ENCODE measurements around the gene GLB1L3. TPM values are rescaled to one million over a fixed set of nuclear protein-coding genes. Genes with fewer than 3 reads are reported as not detected.
"Not testable (repeated sequence)": the region's sequence is repeated elsewhere in the genome, so short reads cannot be mapped to it uniquely, and the experiment has no call there.

Gene GLB1L3
- total RNA-seq, 1 donor from 2014 or later = not detected

- no peak for DNase-seq (ENCODE audit: low spot score)
Measured at GRCh38 chr11:134250246-134250645, 25.9 kb upstream of the GLB1L3 start.

- DNase-seq (ENCODE audit: low spot score) = no peak
Measured at GRCh38 chr11:134250675-134251074, 25.5 kb upstream of the GLB1L3 start.

- DNase-seq (ENCODE audit: low spot score) = no peak
Measured at GRCh38 chr11:134252346-134253187, 23.6 kb upstream of the GLB1L3 start.

- DNase-seq (ENCODE audit: low spot score) = peak; percentile 98
Measured at GRCh38 chr11:134253188-134253993, 22.8 kb upstream of the GLB1L3 start, which contains the start of the genes ACAD8 and THYN1. Gene ACAD8 (plus strand): TSS chr11:134253568. CDS start chr11:134253601, 33 bp downstream. Gene THYN1 (minus strand): TSS chr11:134253352. CDS start chr11:134252882, 470 bp downstream.

- no peak for DNase-seq (ENCODE audit: low spot score)
Measured at GRCh38 chr11:134254433-134255183, 21.6 kb upstream of the GLB1L3 start.

- not testable (repeated sequence) for DNase-seq (ENCODE audit: low spot score)
Measured at GRCh38 chr11:134255184-134255561, 21.0 kb upstream of the GLB1L3 start.

GRCh38 chr11:134257101-134257500 lies 19.1 kb upstream of the GLB1L3 start:
- DNase-seq (ENCODE audit: low spot score) = no peak

GRCh38 chr11:134258577-134258976 lies 17.6 kb upstream of the GLB1L3 start:
- DNase-seq (ENCODE audit: low spot score) = no peak

- DNase-seq (ENCODE audit: low spot score) = no peak
Measured at GRCh38 chr11:134260503-134260902, 15.7 kb upstream of the GLB1L3 start.

- no peak for DNase-seq (ENCODE audit: low spot score)
Measured at GRCh38 chr11:134260983-134261382, 15.2 kb upstream of the GLB1L3 start.

GRCh38 chr11:134261626-134262488 lies 14.3 kb upstream of the GLB1L3 start:
- DNase-seq (ENCODE audit: low spot score) = no peak

GRCh38 chr11:134264966-134265764 lies 11.0 kb upstream of the GLB1L3 start:
- no peak for DNase-seq (ENCODE audit: low spot score)

GRCh38 chr11:134266440-134266839 lies 9.7 kb upstream of the GLB1L3 start:
- no peak for DNase-seq (ENCODE audit: low spot score)

GRCh38 chr11:134266841-134267251 lies 9.3 kb upstream of the GLB1L3 start:
- no peak for DNase-seq (ENCODE audit: low spot score)

- no peak for DNase-seq (ENCODE audit: low spot score)
Measured at GRCh38 chr11:134267461-134267860, 8.7 kb upstream of the GLB1L3 start.

GRCh38 chr11:134267966-134268365 lies 8.2 kb upstream of the GLB1L3 start:
- DNase-seq (ENCODE audit: low spot score) = no peak

GRCh38 chr11:134270250-134270714 lies 5.9 kb upstream of the GLB1L3 start:
- DNase-seq (ENCODE audit: low spot score) = no peak

- no peak for DNase-seq (ENCODE audit: low spot score)
Measured at GRCh38 chr11:134271978-134272377, 4.2 kb upstream of the GLB1L3 start.
